T-helper 2 cell (primary cell): ENCODE results near the gene MSL3B.

ENCODE experiments used
- DNase-seq, 5 experiments: peaks; one replicate each; pipeline versions ENCODE4 v3.0.0 to v3.0.0-alpha.2; 2012 to 2022

MSL3B gene

DNA sequence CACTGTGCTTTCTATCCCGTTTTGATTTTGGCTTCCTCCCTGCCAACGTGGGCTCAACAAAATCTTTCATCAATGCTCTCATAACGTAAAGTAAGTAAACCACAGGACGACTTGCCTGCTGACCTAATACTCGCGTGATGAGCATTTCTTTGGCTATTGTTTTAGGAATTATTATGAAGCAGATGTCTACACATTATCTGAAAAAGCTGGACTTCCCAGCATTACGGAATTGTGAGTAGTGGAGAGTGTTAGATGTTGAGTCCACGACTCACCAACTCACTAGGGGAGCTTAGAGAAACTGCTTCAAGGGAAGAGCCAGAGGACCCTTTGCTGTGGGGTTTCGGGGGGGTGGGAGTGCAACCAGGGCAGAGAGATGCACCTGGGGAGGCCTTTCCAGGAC is 35.8 kb downstream of the MSL3B start:
- DNase-seq: no peak

DNA sequence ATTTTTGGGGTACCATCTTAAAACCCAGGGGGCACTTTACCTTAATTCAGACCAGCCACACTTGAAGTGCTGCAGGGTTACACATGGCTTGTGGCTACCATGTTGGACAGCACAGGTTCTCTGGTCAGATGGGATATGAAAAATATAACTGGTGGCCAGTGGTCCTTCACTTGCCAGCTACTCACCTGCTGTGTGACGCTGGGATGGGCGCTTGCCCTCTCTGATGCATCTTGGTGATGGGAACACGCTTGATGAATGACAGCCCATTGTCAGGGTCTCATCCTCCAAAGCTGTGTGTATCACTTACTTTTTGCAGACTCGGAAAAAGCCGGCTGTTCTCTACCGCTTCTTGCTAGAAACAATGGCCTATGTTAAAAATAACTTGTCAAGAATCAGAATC is 36.3 kb downstream of the MSL3B start:
- DNase-seq: no peak

DNA sequence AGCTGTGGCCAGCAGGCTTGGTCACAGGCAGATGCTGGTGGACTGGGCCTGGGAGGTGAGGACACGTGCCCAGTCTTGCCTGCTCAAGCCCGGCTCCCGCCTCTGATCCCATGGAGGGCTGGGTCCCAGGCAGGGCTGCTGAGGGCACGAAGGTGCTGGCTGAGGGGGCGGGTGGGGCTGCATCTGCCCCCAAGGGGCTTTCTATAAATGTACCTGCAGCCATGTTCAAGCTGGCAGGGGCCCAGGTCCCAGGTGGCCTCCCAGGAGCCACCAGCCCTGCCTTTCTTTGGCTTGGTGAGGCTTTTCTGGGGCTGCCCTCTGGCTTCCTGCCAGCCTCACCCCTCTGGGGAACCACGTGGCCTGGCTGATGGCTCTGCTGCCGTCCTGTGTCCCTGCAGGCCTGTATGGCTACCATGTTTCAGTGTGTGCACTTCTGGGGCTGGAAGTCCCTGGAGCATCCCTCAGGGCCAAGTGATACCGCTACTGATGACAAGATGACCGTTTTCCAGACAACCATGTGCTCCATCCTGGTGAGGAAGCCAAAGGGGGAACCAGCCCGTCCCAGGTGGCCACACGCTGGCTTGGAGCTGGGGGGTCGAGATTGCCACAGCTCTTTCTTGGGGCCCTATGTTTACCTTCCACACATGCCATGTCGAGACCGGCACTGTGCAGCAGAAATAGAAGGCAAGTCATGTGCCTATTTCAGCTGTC is 37.0 kb downstream of the MSL3B start:
- no peak for DNase-seq

- no peak for DNase-seq
Measured at GRCh38 chr2:233830111-233830802, 37.9 kb downstream of the MSL3B start.

DNA sequence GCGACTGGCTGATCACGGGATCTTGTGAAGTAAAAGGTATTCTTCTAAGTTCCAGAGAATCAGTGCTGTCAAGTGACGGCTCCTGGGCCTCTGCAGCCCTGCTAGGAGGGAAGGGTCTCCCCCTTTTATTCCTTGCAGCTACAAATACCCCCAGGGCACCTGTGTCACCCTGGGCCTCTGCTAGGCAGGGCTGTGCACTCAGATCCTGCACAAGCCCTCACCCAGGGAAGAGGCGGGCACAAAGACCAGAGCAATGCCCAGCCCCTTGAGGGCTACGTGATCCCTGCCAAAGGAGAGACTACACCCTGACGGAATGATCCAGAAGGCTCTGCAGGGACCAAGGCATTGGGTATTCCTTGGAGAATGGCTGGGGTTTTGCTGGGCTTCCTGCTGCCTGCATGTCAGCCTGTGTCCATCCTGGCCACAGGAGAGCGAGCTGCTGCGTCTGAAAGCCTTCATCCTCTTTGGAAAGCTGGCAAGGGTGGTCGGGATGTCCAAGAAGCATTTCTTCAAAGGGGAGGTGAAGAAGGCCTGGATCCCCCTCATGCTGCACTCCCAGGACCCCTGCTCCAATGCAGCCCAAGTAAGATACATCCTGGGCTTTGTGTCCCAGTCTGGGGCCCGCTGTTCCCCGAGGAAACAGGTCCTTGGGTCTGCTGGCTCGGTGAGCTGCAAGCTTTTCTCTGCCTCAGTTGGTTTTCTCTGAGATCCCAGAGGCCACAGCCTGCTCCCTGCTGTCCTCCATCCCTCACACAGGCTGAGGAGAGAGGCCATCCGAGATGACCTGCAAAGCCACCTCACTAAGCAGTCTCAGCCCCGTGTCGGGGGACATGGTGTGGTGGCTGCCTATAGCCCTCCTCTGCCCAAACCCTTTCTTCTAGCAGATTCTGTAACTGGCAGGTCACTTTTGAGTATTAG is 38.7 kb downstream of the MSL3B start:
- no peak for DNase-seq

- no peak for DNase-seq
Measured at GRCh38 chr2:233828546-233829192, 39.5 kb downstream of the MSL3B start.

- no peak for DNase-seq
Measured at GRCh38 chr2:233824373-233824772, 43.8 kb downstream of the MSL3B start.

DNA sequence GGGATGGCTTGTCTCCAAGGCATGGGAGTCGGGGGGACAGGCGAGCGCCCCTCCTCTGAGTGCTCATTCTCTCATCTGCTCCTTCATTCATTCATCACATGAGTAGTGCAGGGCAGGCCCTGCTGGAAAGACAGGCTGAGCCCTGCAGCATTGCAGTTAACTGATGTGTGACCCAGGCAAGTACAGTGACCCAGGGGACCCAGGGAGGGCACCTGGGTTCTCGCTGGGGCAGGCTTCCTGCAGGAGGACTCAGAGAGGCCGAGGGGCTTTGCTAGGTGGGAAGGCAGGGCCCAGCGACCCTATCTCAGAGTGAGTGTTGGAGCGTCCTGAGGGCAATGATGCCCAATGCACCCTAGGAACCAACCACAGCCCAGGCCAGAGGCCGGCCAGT is 44.5 kb downstream of the MSL3B start:
- no peak for DNase-seq

GRCh38 chr2:233822781-233823730 is 45.1 kb downstream of the MSL3B start:
- no peak for DNase-seq

- DNase-seq: no peak
Measured at GRCh38 chr2:233822101-233822771, 46.0 kb downstream of the MSL3B start.

- DNase-seq: no peak
Measured at GRCh38 chr2:233821709-233822100, 46.5 kb downstream of the MSL3B start.

GRCh38 chr2:233821196-233821595 is 47.0 kb downstream of the MSL3B start:
- no peak for DNase-seq

- no peak for DNase-seq
Measured at GRCh38 chr2:233820774-233821105, 47.4 kb downstream of the MSL3B start.

GRCh38 chr2:233819884-233820773 is 48.1 kb downstream of the MSL3B start:
- no peak for DNase-seq

- DNase-seq: no peak
Measured at GRCh38 chr2:233818639-233819621, 49.3 kb downstream of the MSL3B start.

GRCh38 chr2:233817995-233818638 is 50.1 kb downstream of the MSL3B start:
- no peak for DNase-seq

DNA sequence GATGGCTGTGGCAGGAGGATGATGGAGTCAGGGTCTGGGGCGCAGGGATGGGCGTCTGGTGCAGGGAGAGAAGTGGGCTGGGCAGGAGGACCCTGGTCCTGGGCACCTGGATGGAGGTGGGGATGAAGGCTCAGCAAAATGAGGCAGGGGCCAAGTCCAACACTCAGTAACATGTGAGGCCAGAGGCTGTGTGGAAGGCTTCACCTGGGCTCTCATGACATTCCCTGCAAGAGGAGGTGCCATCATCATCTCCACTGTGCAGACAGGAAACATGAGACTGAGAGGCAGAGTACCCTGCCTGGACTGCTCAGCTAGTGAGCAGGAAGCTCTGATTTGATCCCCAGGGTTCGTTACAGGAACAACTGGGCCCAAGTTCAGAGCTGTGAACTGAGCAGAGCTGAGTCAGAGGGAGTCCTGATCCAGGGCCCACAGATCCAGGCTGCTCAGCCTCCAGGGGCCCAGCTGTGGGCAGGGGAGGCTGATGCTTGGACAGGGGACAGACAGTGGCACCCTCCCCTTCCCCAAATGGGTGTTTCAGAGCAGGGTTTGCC is 50.8 kb downstream of the MSL3B start:
- no peak for DNase-seq

DNA sequence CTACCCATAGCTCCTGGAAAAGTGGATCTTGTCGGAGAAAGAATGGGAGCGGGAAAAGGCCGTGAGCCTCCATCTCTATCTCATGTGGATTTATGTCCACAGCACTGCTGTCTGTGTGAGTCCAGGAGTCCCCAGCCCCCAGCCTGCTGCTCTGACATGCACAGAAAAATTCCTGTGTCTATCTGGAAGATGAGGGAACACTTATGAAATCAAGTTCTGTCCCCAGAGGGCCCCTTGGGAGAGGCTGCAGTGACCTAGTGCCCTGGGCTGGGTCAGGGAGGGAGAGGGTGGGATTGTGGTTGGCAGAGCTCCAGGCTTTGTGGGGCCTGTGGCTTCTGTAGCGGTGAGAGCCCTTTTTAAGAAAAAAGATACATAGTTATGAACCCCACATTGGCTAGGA is 51.4 kb downstream of the MSL3B start:
- DNase-seq: no peak
